GM21423 (cell line): Measurements from ENCODE around the gene B4GALNT4.
"Not testable (repeated sequence)": the region's sequence is repeated elsewhere in the genome, so short reads cannot be mapped to it uniquely, and the experiment has no call there.

Experiments used
- ATAC-seq: cut with Tn5 transposase; IDR thresholded peaks from one replicate; pipeline ENCODE4 v1.9.1; 2021; ENCODE audit warnings: mild to moderate bottlenecking, moderate library complexity; ENCODE audit not compliant: unreplicated experiment

The B4GALNT4 gene

GRCh38 chr11:335779-336658 is 33.3 kb upstream of the B4GALNT4 start:
- ATAC-seq = no peak

- no peak for ATAC-seq
These were observed 32.6 kb upstream of the B4GALNT4 start for GRCh38 chr11:336659-337198.

GRCh38 chr11:337711-338110 is 31.6 kb upstream of the B4GALNT4 start:
- no peak for ATAC-seq

- ATAC-seq = no peak
These were observed 29.3 kb upstream of the B4GALNT4 start for GRCh38 chr11:339963-340362.

- no peak for ATAC-seq
These were observed 28.5 kb upstream of the B4GALNT4 start for GRCh38 chr11:340539-341512.

GRCh38 chr11:342328-342727 is 27.0 kb upstream of the B4GALNT4 start:
- no peak for ATAC-seq

GRCh38 chr11:344836-345578 is 24.3 kb upstream of the B4GALNT4 start:
- ATAC-seq = no peak

- no peak for ATAC-seq
These were observed 22.8 kb upstream of the B4GALNT4 start for GRCh38 chr11:346529-346928.

- not testable (repeated sequence) for ATAC-seq
These were observed 19.9 kb upstream of the B4GALNT4 start for GRCh38 chr11:349270-349954.

- not testable (repeated sequence) for ATAC-seq
These were observed 19.1 kb upstream of the B4GALNT4 start for GRCh38 chr11:350033-350722.

- peak; percentile 38 for ATAC-seq
These were observed 18.5 kb upstream of the B4GALNT4 start for GRCh38 chr11:350723-351255.

GRCh38 chr11:351411-351810 is 17.9 kb upstream of the B4GALNT4 start:
- no peak for ATAC-seq

GRCh38 chr11:352456-353031 is 16.8 kb upstream of the B4GALNT4 start:
- no peak for ATAC-seq

- ATAC-seq = no peak
These were observed 16.0 kb upstream of the B4GALNT4 start for GRCh38 chr11:353179-353873.

GRCh38 chr11:355581-356458 is 13.5 kb upstream of the B4GALNT4 start:
- peak; percentile 74 for ATAC-seq

GRCh38 chr11:356610-357009 is 12.7 kb upstream of the B4GALNT4 start:
- ATAC-seq = no peak

- no peak for ATAC-seq
These were observed 11.7 kb upstream of the B4GALNT4 start for GRCh38 chr11:357582-357981.
